CD4-positive, alpha-beta T cell treated with Interleukin-1 beta for 1 hour (primary cell): ENCODE measurements around the gene CYFIP2.

Experiments used
- DNase-seq, 2 donors: peaks; one replicate each; pipeline ENCODE4 v3.0.0-alpha.2; 2020 to 2022

The CYFIP2 gene

GRCh38 chr5:157362982-157363381 is 97.1 kb downstream of the CYFIP2 start:
- DNase-seq, result no peak

DNA sequence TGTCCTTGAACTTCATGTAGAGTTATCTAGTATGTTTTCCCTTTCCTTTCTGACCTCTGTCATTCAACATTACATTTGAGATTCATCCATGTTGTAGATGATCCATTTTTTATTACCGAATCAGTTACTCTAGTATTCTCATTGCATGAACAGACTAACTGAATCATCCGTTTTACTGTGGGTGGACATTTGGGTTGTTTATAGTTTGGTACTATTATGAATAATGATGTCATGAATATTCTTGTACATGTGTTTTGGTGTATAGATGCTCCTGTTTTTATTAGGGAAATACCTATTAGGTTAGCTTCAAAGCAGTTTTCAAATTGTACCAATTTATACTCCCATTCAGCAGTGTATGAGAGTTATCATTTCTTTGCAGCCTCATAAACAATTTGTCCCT is 99.8 kb downstream of the CYFIP2 start:
- no peak for DNase-seq

GRCh38 chr5:157366741-157367674 is 101.1 kb downstream of the CYFIP2 start:
- DNase-seq, result no peak

DNA sequence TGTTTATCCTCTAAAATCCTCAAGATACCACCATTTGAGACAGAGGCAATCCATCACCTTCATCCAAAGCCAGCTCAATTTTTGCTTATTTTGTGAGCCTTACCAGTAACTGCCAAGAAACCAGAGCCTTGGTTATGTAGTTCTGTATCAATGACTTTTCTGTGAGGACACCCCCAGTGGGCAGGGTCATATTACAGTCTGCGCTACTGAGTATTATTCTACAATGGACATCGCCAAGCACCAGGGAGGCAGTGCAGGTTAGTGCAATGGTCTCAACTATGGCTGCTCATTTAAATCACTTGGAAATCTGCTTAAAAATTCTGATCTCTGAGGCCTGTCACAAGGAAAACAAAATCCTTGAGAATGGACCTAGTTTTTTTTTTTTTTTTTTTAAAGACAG is 103.6 kb downstream of the CYFIP2 start:
- no peak for DNase-seq

- no peak for DNase-seq
Observed at GRCh38 chr5:157370967-157371366, 105.0 kb downstream of the CYFIP2 start.

DNA sequence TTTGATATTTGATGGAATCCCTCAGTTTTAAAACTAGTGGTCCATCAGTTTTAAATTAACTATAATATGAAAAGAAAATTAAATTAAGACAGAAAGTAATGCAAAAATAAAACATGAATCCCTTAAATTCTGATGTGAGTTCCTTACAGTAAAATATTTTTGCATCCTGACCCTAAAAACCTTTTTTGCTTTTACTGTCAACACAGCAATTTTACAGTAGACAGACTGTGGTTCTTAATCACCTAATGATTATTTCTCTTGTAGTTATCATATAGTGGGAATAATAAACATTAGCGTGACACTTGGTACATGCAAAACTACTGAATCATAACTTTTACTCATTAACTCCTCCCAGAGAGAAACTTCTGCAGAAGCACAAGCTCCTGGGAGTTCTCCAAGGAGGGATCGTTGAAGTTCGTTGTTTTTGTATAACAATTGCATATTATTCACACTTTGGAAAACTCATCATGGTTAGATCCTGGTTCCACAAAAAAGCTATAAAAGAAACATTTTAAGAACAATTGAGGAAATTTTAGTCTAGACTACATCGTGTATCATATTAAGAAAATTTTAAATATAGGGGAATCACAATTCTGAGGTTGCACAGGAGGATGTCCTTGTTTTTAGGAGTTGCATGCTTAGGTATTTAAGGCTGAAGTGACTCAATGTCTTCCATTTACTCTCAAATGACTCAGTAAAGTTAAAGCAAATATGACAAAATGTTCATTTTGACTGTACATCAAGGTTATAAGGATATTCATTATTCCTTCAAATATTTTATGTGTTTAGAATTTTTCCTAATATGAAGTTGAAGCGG is 105.9 kb downstream of the CYFIP2 start:
- DNase-seq, result no peak

GRCh38 chr5:157372472-157372822 is 106.5 kb downstream of the CYFIP2 start:
- no peak for DNase-seq

DNA sequence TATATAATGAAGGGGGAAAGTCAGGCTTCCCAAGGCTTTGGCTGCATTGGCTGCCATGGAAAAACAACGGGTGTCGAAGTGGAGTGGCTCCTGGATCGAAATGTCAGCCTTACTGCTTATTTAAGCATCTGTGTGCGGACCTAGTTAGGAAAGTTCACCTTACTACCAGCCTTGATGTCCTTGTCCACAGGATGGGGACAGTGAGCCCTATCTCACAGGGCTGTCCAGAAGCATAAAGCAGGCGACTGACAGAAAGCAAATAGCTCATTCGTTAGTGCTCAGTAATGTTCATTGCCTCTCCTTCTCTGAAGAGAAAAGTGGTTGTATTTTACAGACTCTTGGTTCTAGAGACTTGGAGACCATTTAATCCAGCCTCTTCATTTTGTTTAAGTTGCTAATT is 112.6 kb downstream of the CYFIP2 start:
- no peak for DNase-seq

GRCh38 chr5:157379983-157380382 is 114.1 kb downstream of the CYFIP2 start:
- DNase-seq, result no peak

- DNase-seq, result no peak
Observed at GRCh38 chr5:157381746-157382145, 115.8 kb downstream of the CYFIP2 start.

DNA sequence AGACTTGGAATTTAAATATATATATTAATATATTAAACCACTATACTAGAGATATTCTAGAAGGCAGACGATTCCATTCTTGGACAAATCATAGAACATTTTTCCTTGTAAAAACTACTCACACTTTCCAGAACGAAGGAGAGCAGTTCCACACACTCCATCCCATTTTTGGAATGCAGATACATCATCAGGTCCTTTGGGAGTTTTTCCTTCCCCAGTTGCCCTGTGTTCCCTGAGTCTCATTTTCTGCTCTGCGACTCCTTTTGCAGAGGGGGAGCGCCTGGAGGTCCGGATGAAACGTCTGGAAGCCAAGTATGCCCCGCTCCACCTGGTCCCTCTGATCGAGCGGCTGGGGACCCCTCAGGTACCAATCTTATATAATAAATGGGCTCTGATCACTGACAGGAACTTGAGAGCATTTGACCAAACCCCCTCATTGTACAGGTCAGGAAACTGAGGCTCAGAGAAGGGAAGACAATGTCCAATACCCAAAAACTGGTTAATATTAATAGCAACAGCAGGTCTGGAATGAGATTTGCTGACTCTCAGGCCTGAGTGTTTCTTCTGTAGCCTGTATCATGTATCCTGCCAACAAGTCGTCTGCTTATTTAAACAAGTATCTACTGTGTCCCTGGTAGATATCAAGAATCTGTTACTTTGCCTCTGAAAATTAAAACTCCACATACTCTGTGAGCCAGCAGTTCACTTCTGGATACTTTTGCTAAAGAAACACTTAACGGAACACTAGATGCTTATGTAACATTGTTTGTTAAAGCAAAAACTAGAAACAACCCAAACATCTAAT is 117.3 kb downstream of the CYFIP2 start:
- DNase-seq, result no peak

GRCh38 chr5:157384971-157385709 is 119.2 kb downstream of the CYFIP2 start:
- no peak for DNase-seq

DNA sequence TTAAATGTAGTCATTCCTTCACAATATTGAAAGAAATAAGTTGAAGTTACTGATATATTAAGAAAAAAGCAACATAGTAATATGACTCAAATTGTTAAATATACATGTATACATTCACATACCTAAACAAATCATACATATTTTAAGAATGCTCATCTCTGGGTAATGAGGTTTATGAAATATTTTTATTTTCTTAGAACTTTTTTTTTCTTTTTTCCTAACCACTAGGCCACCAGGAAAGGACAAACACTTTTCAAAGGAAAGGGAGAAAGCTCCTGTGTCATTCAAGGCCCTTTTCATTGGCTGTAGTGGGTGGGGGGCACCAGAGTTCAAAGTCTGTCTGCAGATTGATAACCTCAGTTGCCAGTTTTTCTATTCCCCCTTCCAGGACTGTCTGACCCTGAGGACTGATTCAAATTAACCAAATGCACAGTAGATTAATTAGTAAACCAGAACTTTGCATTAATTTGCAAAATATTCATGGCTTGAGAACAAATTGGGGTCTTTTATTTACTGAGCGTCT is 121.2 kb downstream of the CYFIP2 start:
- DNase-seq, result no peak

- DNase-seq, result no peak
Observed at GRCh38 chr5:157387683-157388093, 121.8 kb downstream of the CYFIP2 start.

DNA sequence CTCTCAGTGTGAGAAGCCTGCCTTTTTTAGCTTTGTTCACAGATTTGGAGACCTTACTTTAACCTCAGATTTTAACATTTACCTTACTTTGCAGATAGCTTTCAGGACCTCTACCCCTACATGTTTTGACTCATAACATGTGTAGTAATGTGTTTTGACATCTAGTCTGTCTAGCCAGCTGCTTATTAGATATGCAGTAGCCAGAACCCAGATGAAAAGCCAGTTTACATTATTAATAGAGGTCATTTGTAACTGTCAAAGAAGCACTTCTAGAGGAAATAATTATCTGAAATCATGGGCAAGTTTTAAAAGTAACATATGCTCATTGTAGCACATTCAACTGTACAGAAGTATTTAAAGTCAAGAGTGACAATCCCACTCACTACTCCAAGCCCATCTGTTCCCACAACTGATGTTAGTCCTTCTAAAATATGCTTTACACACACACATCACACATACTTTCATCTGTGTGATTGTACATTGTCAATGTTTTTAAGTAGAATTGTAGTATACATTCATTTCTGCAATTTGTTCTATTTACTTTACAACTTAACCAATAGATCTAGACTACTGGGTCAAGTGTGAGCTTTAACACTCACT is 122.3 kb downstream of the CYFIP2 start:
- no peak for DNase-seq

DNA sequence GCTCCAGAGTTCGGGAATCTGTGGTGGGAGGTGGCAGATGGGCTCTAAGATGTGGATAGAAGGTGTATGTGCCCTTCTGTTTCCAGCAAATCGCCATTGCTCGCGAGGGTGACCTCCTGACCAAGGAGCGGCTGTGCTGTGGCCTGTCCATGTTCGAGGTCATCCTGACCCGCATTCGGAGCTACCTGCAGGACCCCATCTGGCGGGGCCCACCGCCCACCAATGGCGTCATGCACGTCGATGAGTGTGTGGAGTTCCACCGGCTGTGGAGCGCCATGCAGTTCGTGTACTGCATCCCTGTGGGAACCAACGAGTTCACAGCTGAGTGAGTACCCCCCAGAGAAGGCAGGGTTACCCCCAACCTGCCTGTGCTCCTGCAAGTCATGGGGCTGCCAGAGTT is 123.2 kb downstream of the CYFIP2 start:
- no peak for DNase-seq

- DNase-seq, result peak in 1 of 2 donors; percentile 15
Observed at GRCh38 chr5:157390133-157390532, 124.2 kb downstream of the CYFIP2 start.

DNA sequence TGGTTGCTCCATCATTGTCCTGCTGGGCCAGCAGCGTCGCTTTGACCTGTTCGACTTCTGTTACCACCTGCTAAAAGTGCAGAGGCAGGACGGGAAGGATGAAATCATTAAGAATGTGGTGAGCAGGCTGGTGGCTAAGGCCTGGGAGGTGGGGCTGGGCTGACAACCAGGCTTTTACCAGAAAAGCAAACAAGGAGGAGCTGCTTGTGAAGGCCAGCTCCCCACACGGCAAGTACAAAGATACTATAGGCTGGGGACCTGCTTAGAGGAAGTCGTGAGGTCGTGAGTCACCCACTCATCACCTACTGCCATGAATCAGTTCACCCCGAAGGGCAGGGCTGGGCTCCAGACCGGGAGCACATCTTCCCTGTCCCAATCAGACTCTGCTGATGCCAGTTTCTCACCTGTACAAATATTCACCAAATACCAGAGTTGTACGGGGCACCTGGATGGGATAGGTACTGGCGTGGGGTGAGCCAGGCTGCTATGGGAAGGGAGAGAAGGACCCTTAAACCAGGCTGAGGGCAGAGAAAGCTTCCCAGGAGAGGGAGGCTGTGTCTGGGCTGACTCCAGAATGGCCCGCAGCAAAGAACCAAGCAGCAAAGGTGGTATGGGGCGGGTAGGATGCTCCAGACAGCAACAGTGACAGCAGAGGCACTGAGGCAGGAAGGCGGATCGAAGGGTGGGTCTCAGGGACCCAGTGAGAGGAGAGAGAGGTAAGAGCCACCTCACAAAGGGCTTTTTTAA is 124.8 kb downstream of the CYFIP2 start:
- DNase-seq, result peak; percentile 44 to 48

- DNase-seq, result no peak
Observed at GRCh38 chr5:157398305-157398704, 132.4 kb downstream of the CYFIP2 start.

DNA sequence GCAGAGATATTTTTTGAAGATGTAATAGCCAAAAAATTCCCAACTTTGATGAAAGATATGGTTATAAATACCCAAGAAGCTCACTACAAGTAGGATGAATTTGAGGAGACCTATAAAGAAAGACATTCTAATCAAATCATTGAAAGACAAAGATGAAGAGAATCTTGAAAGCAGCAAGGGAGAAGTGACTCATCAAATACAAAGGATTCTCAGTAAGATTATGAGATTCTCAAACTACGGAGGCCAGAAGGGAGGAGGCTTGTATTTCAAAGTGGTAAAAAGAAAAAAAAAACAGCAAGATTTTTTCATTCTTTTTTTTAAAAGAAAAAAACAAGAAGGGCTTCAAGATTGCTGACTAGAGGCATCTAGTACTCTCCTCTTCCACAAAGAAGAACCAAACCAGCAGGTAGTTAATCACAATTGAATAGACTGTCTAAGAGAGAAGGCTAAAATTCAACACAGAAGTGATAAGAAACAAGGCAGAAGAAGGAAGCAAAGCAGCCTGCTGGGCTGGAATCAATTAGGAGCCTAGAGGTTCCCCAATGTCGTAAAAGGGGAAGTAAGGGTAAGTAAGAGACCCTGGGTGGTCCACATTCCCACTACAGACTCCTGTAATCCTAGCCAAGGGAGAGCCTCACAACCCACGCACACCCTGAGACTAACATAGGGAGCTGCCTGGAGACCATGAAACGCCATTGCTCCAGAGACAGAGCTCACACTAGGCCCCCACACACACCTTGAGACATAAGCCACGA is 135.0 kb downstream of the CYFIP2 start:
- no peak for DNase-seq
